Measurements from ENCODE around the gene RAB40A.
A peak's percentile ranks its signal among the peaks of the same experiment; 100 is the strongest.
"Not testable (repeated sequence)": the region's sequence is repeated elsewhere in the genome, so short reads cannot be mapped to it uniquely, and the experiment has no call there.

The RAB40A gene

GRCh38 chrX:103524747-103525146 is 5.5 kb upstream of the RAB40A start:
- FAIRE-seq (no peak), DNase-seq (ENCODE audit: insufficient read length, low spot score) (no peak)

GRCh38 chrX:103523605-103524004 is 4.3 kb upstream of the RAB40A start:
- no peak for FAIRE-seq
- no peak for DNase-seq (ENCODE audit: insufficient read length, low spot score)

GRCh38 chrX:103520386-103520785 is 1.1 kb upstream of the RAB40A start:
- DNase-seq (ENCODE audit: insufficient read length, low spot score): no peak
- peak; percentile 33 for FAIRE-seq

- DNase-seq (ENCODE audit: insufficient read length, low spot score): no peak
- no peak for FAIRE-seq
These were observed 718 bp downstream of the RAB40A start for GRCh38 chrX:103518571-103518970.

- no peak for DNase-seq (ENCODE audit: insufficient read length, low spot score)
- FAIRE-seq: no peak
These were observed 2.0 kb downstream of the RAB40A start for GRCh38 chrX:103517246-103517645.

- no peak for DNase-seq (ENCODE audit: insufficient read length, low spot score)
- no peak for FAIRE-seq
These were observed 5.7 kb downstream of the RAB40A start for GRCh38 chrX:103513476-103514108.

GRCh38 chrX:103513067-103513466 is 6.2 kb downstream of the RAB40A start:
- DNase-seq (ENCODE audit: insufficient read length, low spot score) (no peak), FAIRE-seq (no peak)

- no peak for FAIRE-seq
- DNase-seq (ENCODE audit: insufficient read length, low spot score): no peak
These were observed 9.3 kb downstream of the RAB40A start for GRCh38 chrX:103510031-103510430.

GRCh38 chrX:103503853-103504207 is 15.5 kb downstream of the RAB40A start:
- DNase-seq (ENCODE audit: insufficient read length, low spot score) (no peak), FAIRE-seq (no peak)

- DNase-seq (ENCODE audit: insufficient read length, low spot score) (no peak), FAIRE-seq (no peak)
These were observed 16.0 kb downstream of the RAB40A start for GRCh38 chrX:103503163-103503852.

GRCh38 chrX:103498786-103499185 is 20.5 kb downstream of the RAB40A start:
- DNase-seq (ENCODE audit: insufficient read length, low spot score) (no peak), FAIRE-seq (no peak)

GRCh38 chrX:103495786-103496185 is 23.5 kb downstream of the RAB40A start:
- DNase-seq (ENCODE audit: insufficient read length, low spot score) (no peak), FAIRE-seq (no peak)

- DNase-seq (ENCODE audit: insufficient read length, low spot score); FAIRE-seq: not testable (repeated sequence)
These were observed 25.7 kb downstream of the RAB40A start for GRCh38 chrX:103493578-103493977.

- FAIRE-seq; DNase-seq (ENCODE audit: insufficient read length, low spot score): not testable (repeated sequence)
These were observed 29.6 kb downstream of the RAB40A start for GRCh38 chrX:103489733-103490132.

GRCh38 chrX:103488794-103489193 is 30.5 kb downstream of the RAB40A start:
- no peak for DNase-seq (ENCODE audit: insufficient read length, low spot score)
- FAIRE-seq: no peak

GRCh38 chrX:103488332-103488731 is 31.0 kb downstream of the RAB40A start:
- FAIRE-seq (no peak), DNase-seq (ENCODE audit: insufficient read length, low spot score) (no peak)

- FAIRE-seq (no peak), DNase-seq (ENCODE audit: insufficient read length, low spot score) (no peak)
These were observed 35.6 kb downstream of the RAB40A start for GRCh38 chrX:103483720-103484119.

GRCh38 chrX:103480526-103480925 is 38.8 kb downstream of the RAB40A start:
- FAIRE-seq (no peak), DNase-seq (ENCODE audit: insufficient read length, low spot score) (no peak)

- DNase-seq (ENCODE audit: insufficient read length, low spot score): no peak
- peak; percentile 40 for FAIRE-seq
These were observed 41.8 kb downstream of the RAB40A start for GRCh38 chrX:103477496-103477895.

GRCh38 chrX:103475381-103475780 is 43.9 kb downstream of the RAB40A start:
- DNase-seq (ENCODE audit: insufficient read length, low spot score) (no peak), FAIRE-seq (no peak)

- not testable (repeated sequence) for DNase-seq (ENCODE audit: insufficient read length, low spot score); FAIRE-seq
These were observed 49.3 kb downstream of the RAB40A start for GRCh38 chrX:103469977-103470376.

- DNase-seq (ENCODE audit: insufficient read length, low spot score) (no peak), FAIRE-seq (no peak)
These were observed 51.4 kb downstream of the RAB40A start for GRCh38 chrX:103467887-103468286.

Data from GM19239 (cell line).